ENCODE results near the gene ALDH1B1. TPM values are rescaled to one million over a fixed set of nuclear protein-coding genes. Genes with fewer than 3 reads are reported as not detected.

Gene ALDH1B1
- total RNA-seq, 2 experiments from 2014 or later = 13.5 to 16.7 TPM

Other genes starting within 250 kb of the ALDH1B1 start
- not detected for gene IGFBPL1, start 31.8 kb downstream of the ALDH1B1 start, total RNA-seq
- gene ANKRD18A, start 227.9 kb downstream of the ALDH1B1 start, total RNA-seq = 1 to 10 TPM in 1 of 2 experiments, under 1 TPM in 1; 0.19 to 1.5 TPM